ENCODE results near the gene SEMA3G.

DNA sequence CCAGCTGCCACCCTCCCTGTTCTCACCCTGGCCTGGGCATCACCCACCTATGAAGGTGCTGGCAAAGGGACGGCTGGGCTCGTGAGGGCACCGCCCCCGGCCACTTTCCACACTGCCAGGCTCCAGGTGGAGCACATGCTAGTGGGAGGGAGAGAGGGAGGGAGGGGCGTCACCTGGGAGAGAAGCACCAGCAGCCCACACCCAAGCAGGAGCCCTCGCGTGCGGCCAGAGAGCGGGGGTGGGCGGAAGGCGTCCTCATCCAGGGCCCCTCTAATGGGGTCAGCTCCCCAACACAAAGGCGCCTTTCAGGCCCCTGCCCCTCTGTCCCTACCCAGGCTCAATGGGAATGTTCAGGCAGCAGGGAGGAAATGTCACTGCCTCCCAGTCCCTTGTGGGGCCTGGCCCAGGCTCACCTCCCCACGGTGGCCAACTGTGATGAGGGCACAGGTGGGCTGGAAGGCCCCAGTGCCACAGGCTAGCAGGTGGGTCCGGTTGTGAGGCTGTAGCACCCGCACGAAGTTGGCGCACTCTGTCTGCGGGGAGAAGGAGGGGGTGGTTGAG is 3.1 kb downstream of the SEMA3G start:
- TF ChIP-seq, protein P1, sequence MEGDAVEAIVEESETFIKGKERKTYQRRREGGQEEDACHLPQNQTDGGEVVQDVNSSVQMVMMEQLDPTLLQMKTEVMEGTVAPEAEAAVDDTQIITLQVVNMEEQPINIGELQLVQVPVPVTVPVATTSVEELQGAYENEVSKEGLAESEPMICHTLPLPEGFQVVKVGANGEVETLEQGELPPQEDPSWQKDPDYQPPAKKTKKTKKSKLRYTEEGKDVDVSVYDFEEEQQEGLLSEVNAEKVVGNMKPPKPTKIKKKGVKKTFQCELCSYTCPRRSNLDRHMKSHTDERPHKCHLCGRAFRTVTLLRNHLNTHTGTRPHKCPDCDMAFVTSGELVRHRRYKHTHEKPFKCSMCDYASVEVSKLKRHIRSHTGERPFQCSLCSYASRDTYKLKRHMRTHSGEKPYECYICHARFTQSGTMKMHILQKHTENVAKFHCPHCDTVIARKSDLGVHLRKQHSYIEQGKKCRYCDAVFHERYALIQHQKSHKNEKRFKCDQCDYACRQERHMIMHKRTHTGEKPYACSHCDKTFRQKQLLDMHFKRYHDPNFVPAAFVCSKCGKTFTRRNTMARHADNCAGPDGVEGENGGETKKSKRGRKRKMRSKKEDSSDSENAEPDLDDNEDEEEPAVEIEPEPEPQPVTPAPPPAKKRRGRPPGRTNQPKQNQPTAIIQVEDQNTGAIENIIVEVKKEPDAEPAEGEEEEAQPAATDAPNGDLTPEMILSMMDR (IDR thresholded peaks at IDR 0.05), result no peak
- no peak for TF ChIP-seq EP300 (IDR thresholded peaks at IDR 0.05)

Data from stomach (tissue), 4 donors.